Upper lobe of right lung (tissue), 1 donor: ENCODE measurements around the gene PTCH2. TPM values are rescaled to one million over a fixed set of nuclear protein-coding genes. Genes with fewer than 3 reads are reported as not detected.
A peak's percentile ranks its signal among the peaks of the same experiment; 100 is the strongest.

Experiments used
- ATAC-seq: fragments of 200-7000 bp; cut with Tn5 transposase; one replicate; pipeline ENCODE4 v1.9.1; 2020; ENCODE audit warnings: mild to moderate bottlenecking, moderate library complexity
- DNase-seq: peaks from one replicate; pipeline ENCODE4 v3.0.0-alpha.2; 2020
- H3K27ac ChIP-seq: fragments of 200-600 bp; one replicate; pipeline ENCODE4 v1.8.0; 2022
- H3K27me3 ChIP-seq: fragments of 200-600 bp; one replicate; pipeline ENCODE4 v1.8.0; 2022; ENCODE audit warnings: mild to moderate bottlenecking
- H3K36me3 ChIP-seq: fragments of 200-600 bp; one replicate; pipeline ENCODE4 v1.8.0; 2022
- H3K4me1 ChIP-seq: fragments of 200-600 bp; one replicate; pipeline ENCODE4 v1.8.0; 2022
- H3K4me3 ChIP-seq: fragments of 200-600 bp; one replicate; pipeline ENCODE4 v1.8.0; 2022; ENCODE audit warnings: mild to moderate bottlenecking
- H3K9me3 ChIP-seq: fragments of 200-600 bp; one replicate; pipeline ENCODE4 v1.8.0; 2022
- intact Hi-C: fragments of 100-400 bp; cut with DNase I; formaldehyde crosslinking; loops from one replicate; pipeline ENCODE4 v1.11.0; 2022
- total RNA-seq: library from RNA; stranded (reverse); fragmentation: NEBNext Ultra II Directional; extraction: Animal tissue kit (Norgen Biotek cat#: 25700); gene quantifications from one replicate; pipeline ENCODE4 v1.2.1, GENCODE V29; 2021
- TF ChIP-seq, protein P1 (sequence below): fragments of 200-600 bp; IDR thresholded peaks from one replicate; pipeline ENCODE4 v1.8.0; 2022; ENCODE audit warnings: antibody characterized with exemption
- donor health status: DM: no; HTN: yes; CAD: no; lungs with severe emphysema.

The PTCH2 gene
- total RNA-seq, 1 donor from 2014 or later, result 0.64 TPM

DNA sequence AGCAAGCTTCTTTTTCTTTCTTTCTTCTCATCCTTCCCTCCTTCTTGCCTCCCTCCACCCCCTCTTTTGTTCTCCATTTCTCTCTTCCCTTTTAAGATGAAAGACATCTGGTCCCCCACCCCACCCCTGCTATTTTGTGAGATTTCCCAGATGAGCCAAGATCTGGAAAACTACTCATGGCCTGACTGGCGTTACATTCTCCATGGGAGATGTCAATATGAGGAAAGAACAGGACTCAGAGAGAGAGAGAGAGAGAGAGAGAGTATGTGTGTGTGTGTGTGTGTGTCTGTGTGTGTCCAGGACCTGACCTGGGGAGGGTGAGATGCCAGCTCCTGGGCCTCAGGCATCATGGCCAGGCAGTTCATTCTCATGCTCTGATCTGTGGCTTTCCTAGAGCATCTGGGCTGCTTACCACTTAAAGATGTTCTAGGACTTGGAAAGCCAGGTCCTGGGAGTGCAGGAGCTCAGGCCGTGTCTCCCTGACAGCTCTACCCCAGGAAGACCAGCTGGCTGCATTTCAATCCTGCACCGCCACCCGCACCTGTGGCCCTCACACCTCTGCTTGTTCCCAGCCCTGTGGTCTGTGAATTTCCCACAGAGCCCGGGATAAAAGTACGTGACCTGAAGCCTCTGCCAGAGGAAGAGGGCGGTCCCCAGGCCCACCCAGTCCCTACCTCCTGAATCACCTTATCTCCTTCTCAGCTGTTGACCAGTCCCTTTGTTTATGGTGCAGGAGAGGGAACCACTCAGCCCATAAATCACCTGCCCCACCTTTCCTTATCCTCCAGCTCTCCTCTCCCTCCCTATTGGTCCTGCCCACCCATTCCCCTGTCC lies 51.9 kb downstream of the PTCH2 start:
- ATAC-seq (no peak), DNase-seq (peak; percentile 34)
- TF ChIP-seq, protein P1, sequence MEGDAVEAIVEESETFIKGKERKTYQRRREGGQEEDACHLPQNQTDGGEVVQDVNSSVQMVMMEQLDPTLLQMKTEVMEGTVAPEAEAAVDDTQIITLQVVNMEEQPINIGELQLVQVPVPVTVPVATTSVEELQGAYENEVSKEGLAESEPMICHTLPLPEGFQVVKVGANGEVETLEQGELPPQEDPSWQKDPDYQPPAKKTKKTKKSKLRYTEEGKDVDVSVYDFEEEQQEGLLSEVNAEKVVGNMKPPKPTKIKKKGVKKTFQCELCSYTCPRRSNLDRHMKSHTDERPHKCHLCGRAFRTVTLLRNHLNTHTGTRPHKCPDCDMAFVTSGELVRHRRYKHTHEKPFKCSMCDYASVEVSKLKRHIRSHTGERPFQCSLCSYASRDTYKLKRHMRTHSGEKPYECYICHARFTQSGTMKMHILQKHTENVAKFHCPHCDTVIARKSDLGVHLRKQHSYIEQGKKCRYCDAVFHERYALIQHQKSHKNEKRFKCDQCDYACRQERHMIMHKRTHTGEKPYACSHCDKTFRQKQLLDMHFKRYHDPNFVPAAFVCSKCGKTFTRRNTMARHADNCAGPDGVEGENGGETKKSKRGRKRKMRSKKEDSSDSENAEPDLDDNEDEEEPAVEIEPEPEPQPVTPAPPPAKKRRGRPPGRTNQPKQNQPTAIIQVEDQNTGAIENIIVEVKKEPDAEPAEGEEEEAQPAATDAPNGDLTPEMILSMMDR, result no peak
- no peaks in the 10 kb centered on the region for H3K36me3 ChIP-seq
- no peaks in the 10 kb centered on the region for H3K27me3 ChIP-seq
- H3K27ac ChIP-seq, result no peak overlapping the region
- intact Hi-C loops, result no loop called here
- no peaks in the 10 kb centered on the region for H3K9me3 ChIP-seq
- peaks cover 5% of the 10 kb centered on the region for H3K4me1 ChIP-seq
- no peak overlapping the region for H3K4me3 ChIP-seq

DNA sequence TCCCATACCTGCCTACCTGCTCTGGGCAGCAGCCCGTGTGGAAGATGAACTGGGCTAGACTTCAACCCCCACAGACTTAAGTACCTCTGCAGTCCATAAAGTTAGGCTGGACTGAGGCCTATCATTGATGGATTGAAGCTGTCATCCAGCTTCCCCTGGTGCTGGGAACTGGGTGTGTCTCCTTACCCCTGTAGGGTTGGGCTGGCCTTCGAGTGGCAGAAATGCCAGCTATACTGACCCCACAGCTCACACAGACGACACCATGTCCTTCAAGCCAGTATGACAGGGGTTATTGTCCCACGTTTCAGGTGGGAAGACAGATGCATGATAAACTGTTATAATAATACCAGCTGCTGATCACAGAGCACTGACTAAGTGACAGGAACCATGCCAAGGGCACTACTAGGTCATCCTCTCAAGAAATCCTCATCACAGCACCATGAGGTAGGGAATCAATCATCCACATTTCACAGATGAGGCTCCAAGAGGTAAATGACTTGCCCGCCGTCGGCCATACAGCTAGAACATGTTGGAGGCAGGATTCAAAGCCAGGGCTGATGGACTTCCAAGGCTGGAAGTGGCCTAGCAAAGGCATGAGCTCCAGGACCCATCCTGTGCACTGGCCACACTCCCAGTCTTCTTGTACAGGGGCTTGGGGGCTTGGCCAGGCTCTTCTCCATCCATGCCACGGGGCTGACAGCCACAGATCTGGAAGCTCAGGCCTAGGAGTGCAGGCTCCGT lies 54.8 kb downstream of the PTCH2 start, which contains the start of gene BEST4:
TSS of gene BEST4 (minus strand) at position 51 of the 741 bp plus-strand sequence. CDS start 465 bp downstream, outside the sequence.
- TF ChIP-seq, protein P1, result no peak
- H3K27ac ChIP-seq, result no peak within 1 kb of the TSS
- no peaks in the 10 kb centered on the region for H3K27me3 ChIP-seq
- peaks cover 27% of the 10 kb centered on the region for H3K4me1 ChIP-seq
- no peak for DNase-seq
- intact Hi-C loops, result no loop called here
- no peak for ATAC-seq
- H3K4me3 ChIP-seq, result no peak within 1 kb of the TSS
- no peaks in the 10 kb centered on the region for H3K36me3 ChIP-seq
- no peaks in the 10 kb centered on the region for H3K9me3 ChIP-seq

GRCh38 chr1:44787506-44787905 lies 55.5 kb downstream of the PTCH2 start:
- TF ChIP-seq, protein P1, result no peak
- Histone ChIP-seq H3K4me1 (peaks cover 27% of the 10 kb centered on the region), H3K27ac (no peak overlapping the region), H3K36me3 (no peaks in the 10 kb centered on the region), H3K9me3 (no peaks in the 10 kb centered on the region), H3K4me3 (no peak overlapping the region), H3K27me3 (no peaks in the 10 kb centered on the region)
- intact Hi-C loops, result no loop called here
- DNase-seq (no peak), ATAC-seq (no peak)

DNA sequence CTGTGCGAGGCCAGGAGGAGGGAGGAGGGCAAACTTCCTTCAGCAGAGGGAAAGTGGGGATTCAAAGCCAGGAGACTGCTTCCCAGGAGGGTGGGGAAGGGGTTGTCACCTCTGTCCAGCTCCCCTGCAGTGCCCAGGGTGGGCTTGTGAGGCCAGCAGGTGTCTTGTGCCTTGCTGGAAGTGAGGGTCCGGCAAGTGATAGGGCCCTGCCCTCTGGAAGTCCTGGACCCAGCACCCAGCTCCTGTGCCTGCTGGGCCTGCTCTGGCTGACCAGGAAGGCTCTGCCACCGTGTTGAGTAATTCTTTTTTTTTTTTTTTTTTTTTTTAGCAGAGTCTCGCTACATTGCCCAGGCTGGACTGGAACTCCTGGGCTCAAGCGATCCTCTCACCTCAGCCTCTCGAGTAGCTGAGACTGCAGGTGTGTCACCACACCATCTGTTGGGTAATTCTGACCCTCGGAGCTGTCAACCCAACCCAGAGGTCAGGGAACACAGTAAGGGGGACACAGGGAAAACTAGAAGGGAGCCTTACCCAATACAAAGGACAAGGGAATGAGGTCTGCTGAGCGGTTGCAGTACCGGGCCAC lies 56.1 kb downstream of the PTCH2 start:
- peak overlapping the region; percentile 67 for H3K27ac ChIP-seq
- DNase-seq (no peak), ATAC-seq (no peak)
- H3K4me3 ChIP-seq, result peak overlapping the region; percentile 59
- TF ChIP-seq, protein P1, result no peak
- H3K27me3 ChIP-seq, result no peaks in the 10 kb centered on the region
- peaks cover 27% of the 10 kb centered on the region for H3K4me1 ChIP-seq
- intact Hi-C loops, result no loop called here
- H3K36me3 ChIP-seq, result no peaks in the 10 kb centered on the region
- H3K9me3 ChIP-seq, result no peaks in the 10 kb centered on the region

- H3K27ac ChIP-seq, result peak overlapping the region; percentile 67
- H3K36me3 ChIP-seq, result peaks cover 4% of the 10 kb centered on the region
- peaks cover 27% of the 10 kb centered on the region for H3K4me1 ChIP-seq
- intact Hi-C loops, result no loop called here
- TF ChIP-seq, protein P1, result peak; percentile 99
- no peaks in the 10 kb centered on the region for H3K27me3 ChIP-seq
- DNase-seq (peak; percentile 89), ATAC-seq (peak; percentile 94)
- peak overlapping the region; percentile 59 for H3K4me3 ChIP-seq
- H3K9me3 ChIP-seq, result no peaks in the 10 kb centered on the region
Measured at GRCh38 chr1:44786138-44786840, 56.8 kb downstream of the PTCH2 start.
